ENCODE results near the gene GTF2E1. TPM values are rescaled to one million over a fixed set of nuclear protein-coding genes. Genes with fewer than 3 reads are reported as not detected.
"Not testable (repeated sequence)": the region's sequence is repeated elsewhere in the genome, so short reads cannot be mapped to it uniquely, and the experiment has no call there.

Gene GTF2E1
- total RNA-seq, 1 donor from 2014 or later: 24.6 TPM

GRCh38 chr3:120753810-120754209, 11.3 kb downstream of the GTF2E1 start:
- no peak for DNase-seq (ENCODE audit: low read depth in 2 of 2)

- DNase-seq (ENCODE audit: low read depth in 2 of 2): no peak
These were observed 13.5 kb downstream of the GTF2E1 start for GRCh38 chr3:120756061-120756460.

GRCh38 chr3:120758551-120758950, 16.0 kb downstream of the GTF2E1 start:
- DNase-seq (ENCODE audit: low read depth in 2 of 2): not testable (repeated sequence)

- no peak for DNase-seq (ENCODE audit: low read depth in 2 of 2)
These were observed 20.1 kb downstream of the GTF2E1 start for GRCh38 chr3:120762615-120763014.

- no peak for DNase-seq (ENCODE audit: low read depth in 2 of 2)
These were observed 21.1 kb downstream of the GTF2E1 start for GRCh38 chr3:120763601-120764000.

- DNase-seq (ENCODE audit: low read depth in 2 of 2): no peak
These were observed 21.7 kb downstream of the GTF2E1 start for GRCh38 chr3:120764206-120764605.

- DNase-seq (ENCODE audit: low read depth in 2 of 2): no peak
These were observed 23.4 kb downstream of the GTF2E1 start for GRCh38 chr3:120765830-120766493.

GRCh38 chr3:120766576-120766975, 24.0 kb downstream of the GTF2E1 start:
- DNase-seq (ENCODE audit: low read depth in 2 of 2): no peak

- DNase-seq (ENCODE audit: low read depth in 2 of 2): no peak
These were observed 24.6 kb downstream of the GTF2E1 start for GRCh38 chr3:120767106-120767505.

GRCh38 chr3:120769436-120769835, 26.9 kb downstream of the GTF2E1 start:
- DNase-seq (ENCODE audit: low read depth in 2 of 2): no peak

- DNase-seq (ENCODE audit: low read depth in 2 of 2): no peak
These were observed 28.3 kb downstream of the GTF2E1 start for GRCh38 chr3:120770891-120771290.

GRCh38 chr3:120772081-120772480, 29.5 kb downstream of the GTF2E1 start:
- DNase-seq (ENCODE audit: low read depth in 2 of 2): no peak

GRCh38 chr3:120773932-120774331, 31.4 kb downstream of the GTF2E1 start:
- DNase-seq (ENCODE audit: low read depth in 2 of 2): no peak

- no peak for DNase-seq (ENCODE audit: low read depth in 2 of 2)
These were observed 32.9 kb downstream of the GTF2E1 start for GRCh38 chr3:120775411-120775810.

GRCh38 chr3:120778776-120779175, 36.2 kb downstream of the GTF2E1 start:
- DNase-seq (ENCODE audit: low read depth in 2 of 2): no peak

GRCh38 chr3:120780977-120781376, 38.4 kb downstream of the GTF2E1 start:
- peak; percentile 57 to 93 for DNase-seq (ENCODE audit: low read depth in 2 of 2)

- DNase-seq (ENCODE audit: low read depth in 2 of 2): peak in 1 of 2 donors; percentile 29
These were observed 43.3 kb downstream of the GTF2E1 start for GRCh38 chr3:120785832-120786231.

- DNase-seq (ENCODE audit: low read depth in 2 of 2): no peak
These were observed 48.5 kb downstream of the GTF2E1 start for GRCh38 chr3:120791010-120791409.

GRCh38 chr3:120791913-120792312, 49.4 kb downstream of the GTF2E1 start:
- peak in 1 of 2 donors; percentile 69 for DNase-seq (ENCODE audit: low read depth in 2 of 2)

- DNase-seq (ENCODE audit: low read depth in 2 of 2): no peak
These were observed 51.1 kb downstream of the GTF2E1 start for GRCh38 chr3:120793601-120794000.

GRCh38 chr3:120795017-120795648, 52.6 kb downstream of the GTF2E1 start:
- DNase-seq (ENCODE audit: low read depth in 2 of 2): peak; percentile 69 to 84

GRCh38 chr3:120795959-120796358, 53.4 kb downstream of the GTF2E1 start:
- no peak for DNase-seq (ENCODE audit: low read depth in 2 of 2)

- no peak for DNase-seq (ENCODE audit: low read depth in 2 of 2)
These were observed 54.4 kb downstream of the GTF2E1 start for GRCh38 chr3:120796976-120797375.
